ENCODE results near the gene WDR36.

DNA sequence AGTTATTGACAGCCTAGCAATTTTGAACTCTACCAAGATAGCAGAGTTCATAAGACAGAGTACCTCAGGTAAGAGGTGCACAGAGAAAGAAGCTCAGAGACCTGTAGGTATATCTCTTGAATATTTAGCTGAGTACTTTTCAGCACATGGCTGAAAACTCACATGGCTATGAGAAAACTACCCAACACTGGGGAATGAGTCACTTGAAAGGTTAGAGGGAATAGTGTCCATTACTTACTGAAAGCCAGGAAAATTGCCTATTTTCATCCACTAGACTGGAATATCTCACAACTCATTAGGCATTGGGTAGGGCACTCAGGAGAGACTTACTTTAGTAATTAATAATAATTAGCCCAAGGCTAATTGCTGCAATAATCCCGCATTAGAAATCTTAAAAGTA, 12.3 kb upstream of the WDR36 start:
- no peak for TF ChIP-seq POLR2A (IDR thresholded peaks at IDR 0.05)
- TF ChIP-seq, protein P1, sequence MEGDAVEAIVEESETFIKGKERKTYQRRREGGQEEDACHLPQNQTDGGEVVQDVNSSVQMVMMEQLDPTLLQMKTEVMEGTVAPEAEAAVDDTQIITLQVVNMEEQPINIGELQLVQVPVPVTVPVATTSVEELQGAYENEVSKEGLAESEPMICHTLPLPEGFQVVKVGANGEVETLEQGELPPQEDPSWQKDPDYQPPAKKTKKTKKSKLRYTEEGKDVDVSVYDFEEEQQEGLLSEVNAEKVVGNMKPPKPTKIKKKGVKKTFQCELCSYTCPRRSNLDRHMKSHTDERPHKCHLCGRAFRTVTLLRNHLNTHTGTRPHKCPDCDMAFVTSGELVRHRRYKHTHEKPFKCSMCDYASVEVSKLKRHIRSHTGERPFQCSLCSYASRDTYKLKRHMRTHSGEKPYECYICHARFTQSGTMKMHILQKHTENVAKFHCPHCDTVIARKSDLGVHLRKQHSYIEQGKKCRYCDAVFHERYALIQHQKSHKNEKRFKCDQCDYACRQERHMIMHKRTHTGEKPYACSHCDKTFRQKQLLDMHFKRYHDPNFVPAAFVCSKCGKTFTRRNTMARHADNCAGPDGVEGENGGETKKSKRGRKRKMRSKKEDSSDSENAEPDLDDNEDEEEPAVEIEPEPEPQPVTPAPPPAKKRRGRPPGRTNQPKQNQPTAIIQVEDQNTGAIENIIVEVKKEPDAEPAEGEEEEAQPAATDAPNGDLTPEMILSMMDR (IDR thresholded peaks at IDR 0.05) = no peak
